HFFc6 (cell line): Measurements from ENCODE around the gene ADGRG6. TPM values are rescaled to one million over a fixed set of nuclear protein-coding genes. Genes with fewer than 3 reads are reported as not detected.
"Not testable (repeated sequence)": the region's sequence is repeated elsewhere in the genome, so short reads cannot be mapped to it uniquely, and the experiment has no call there.

Source experiments
- DNase-seq: peaks from one replicate; pipeline ENCODE4 v3.0.0-alpha.2; 2018
- H3K27ac Mint-ChIP-seq: 2 replicates; pipeline ENCODE4 v1.8.0; 2020; ENCODE audit warnings: mild to moderate bottlenecking, mixed read lengths
- H3K27me3 Mint-ChIP-seq: 2 replicates; pipeline ENCODE4 v1.8.0; 2021; ENCODE audit warnings: mild to moderate bottlenecking, moderate library complexity, mixed read lengths; ENCODE audit not compliant: insufficient read depth
- H3K36me3 Mint-ChIP-seq: 2 replicates; pipeline ENCODE4 v1.8.0; 2021; ENCODE audit warnings: low read depth, mixed read lengths
- H3K4me1 Mint-ChIP-seq: 2 replicates; pipeline ENCODE4 v1.8.0; 2020; ENCODE audit warnings: low read depth, mixed read lengths
- H3K4me3 Mint-ChIP-seq: 2 replicates; pipeline ENCODE4 v1.8.0; 2020; ENCODE audit warnings: mild to moderate bottlenecking, moderate library complexity, mixed read lengths
- H3K9me3 Mint-ChIP-seq: 2 replicates; pipeline ENCODE4 v1.8.0; 2020; ENCODE audit warnings: mild to moderate bottlenecking, mixed read lengths
- CTCF ChIP-seq: fragments of 200-600 bp; sonication (generic); IDR thresholded peaks from 2 replicates; pipeline ENCODE4 v1.5.0; 2021; ENCODE audit warnings: antibody characterized with exemption, mild to moderate bottlenecking
- total RNA-seq, 6 experiments: library from RNA; stranded (reverse); fragmentation: NEBNext Ultra II Directional; extraction: Animal tissue kit (Norgen Biotek cat#: 25700); gene quantifications; 2 replicates in 1 of 6; 3 replicates in 5 of 6; pipeline ENCODE4 v1.2.3, GENCODE V29; 2021

Gene ADGRG6
- total RNA-seq, 6 experiments from 2014 or later = 27.4 to 73.2 (median 29.7) TPM

- Mint-ChIP-seq H3K36me3 (peaks cover 9% of the 10 kb centered on the region), H3K9me3 (peaks cover 5% of the 10 kb centered on the region; the same call in 1 of the 2 replicates), H3K27ac (no peak overlapping the region), H3K4me3 (no peak overlapping the region; the same call in 1 of the 2 replicates), H3K4me1 (peaks cover 52% of the 10 kb centered on the region), H3K27me3 (no peaks in the 10 kb centered on the region)
- DNase-seq = no peak
- TF ChIP-seq CTCF = no peak
Observed at GRCh38 chr6:142342986-142343385, 41.2 kb downstream of the ADGRG6 start.

DNA sequence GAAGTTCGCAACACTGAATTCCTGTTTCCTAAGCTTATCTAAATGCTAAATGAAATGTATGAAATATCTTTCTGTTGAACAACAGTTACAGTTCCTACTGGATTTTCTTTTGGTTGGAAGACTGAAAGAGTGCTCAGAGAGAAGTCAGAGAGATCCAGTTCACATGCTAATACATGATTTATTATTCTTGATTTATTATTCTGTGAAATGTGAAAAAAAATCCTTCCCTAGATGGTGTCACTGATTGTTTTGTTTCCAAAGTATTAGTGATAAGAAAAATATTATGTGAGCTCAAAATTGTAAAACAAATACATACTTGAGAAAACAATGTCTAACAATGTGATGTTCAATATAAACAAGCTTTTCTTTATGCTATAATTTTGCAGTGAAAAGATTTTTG, 42.1 kb downstream of the ADGRG6 start:
- Mint-ChIP-seq H3K4me3 (no peak overlapping the region), H3K4me1 (peaks cover 56% of the 10 kb centered on the region), H3K36me3 (peaks cover 12% of the 10 kb centered on the region), H3K9me3 (peaks cover 5% of the 10 kb centered on the region; the same call in 1 of the 2 replicates), H3K27ac (peak overlapping the region; percentile 75; the same call in 1 of the 2 replicates), H3K27me3 (no peaks in the 10 kb centered on the region)
- no peak for TF ChIP-seq CTCF
- no peak for DNase-seq

DNA sequence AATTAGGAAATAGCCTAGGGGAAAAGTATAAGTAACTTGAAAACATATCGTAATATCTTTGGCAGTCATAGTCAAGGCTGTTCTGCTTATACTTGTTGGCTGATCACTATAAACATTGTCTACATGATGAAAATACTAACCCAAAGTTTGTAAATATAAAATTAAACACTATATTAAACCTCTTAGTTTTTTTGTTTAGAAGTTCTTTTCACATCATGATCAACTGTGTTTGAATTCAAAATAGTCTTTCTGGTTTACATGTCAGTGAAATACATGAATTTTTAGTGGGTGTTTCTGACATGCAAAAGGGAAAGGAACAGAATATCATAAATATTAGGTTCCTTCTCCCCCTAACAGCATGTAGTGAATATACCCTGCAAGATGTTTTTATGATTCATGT, 43.5 kb downstream of the ADGRG6 start:
- TF ChIP-seq CTCF = no peak
- Mint-ChIP-seq H3K27ac (peak overlapping the region; percentile 75), H3K36me3 (peaks cover 15% of the 10 kb centered on the region), H3K4me1 (peaks cover 59% of the 10 kb centered on the region), H3K9me3 (peaks cover 5% of the 10 kb centered on the region; the same call in 1 of the 2 replicates), H3K4me3 (peak overlapping the region; percentile 59), H3K27me3 (no peaks in the 10 kb centered on the region)
- no peak for DNase-seq

DNA sequence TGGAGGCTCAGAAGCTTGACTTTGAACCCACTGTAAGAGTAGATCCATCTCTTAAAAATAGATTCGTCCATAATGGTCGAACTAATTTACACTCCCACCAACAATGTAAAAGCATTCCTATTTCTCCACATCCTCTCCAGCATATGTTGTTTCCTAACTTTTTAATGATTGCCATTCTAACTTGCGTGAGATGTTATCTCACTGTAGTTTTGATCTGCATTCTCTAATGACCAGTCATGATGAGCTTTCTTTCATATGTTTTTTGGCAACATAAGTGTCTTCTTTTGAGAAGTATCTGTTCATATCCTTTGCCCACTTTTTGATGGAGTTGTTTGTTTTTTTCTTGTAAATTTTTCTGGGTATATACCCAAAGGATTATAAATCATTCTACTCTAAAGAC, 44.4 kb downstream of the ADGRG6 start:
- peak overlapping the region; percentile 49 for H3K4me3 Mint-ChIP-seq

DNA sequence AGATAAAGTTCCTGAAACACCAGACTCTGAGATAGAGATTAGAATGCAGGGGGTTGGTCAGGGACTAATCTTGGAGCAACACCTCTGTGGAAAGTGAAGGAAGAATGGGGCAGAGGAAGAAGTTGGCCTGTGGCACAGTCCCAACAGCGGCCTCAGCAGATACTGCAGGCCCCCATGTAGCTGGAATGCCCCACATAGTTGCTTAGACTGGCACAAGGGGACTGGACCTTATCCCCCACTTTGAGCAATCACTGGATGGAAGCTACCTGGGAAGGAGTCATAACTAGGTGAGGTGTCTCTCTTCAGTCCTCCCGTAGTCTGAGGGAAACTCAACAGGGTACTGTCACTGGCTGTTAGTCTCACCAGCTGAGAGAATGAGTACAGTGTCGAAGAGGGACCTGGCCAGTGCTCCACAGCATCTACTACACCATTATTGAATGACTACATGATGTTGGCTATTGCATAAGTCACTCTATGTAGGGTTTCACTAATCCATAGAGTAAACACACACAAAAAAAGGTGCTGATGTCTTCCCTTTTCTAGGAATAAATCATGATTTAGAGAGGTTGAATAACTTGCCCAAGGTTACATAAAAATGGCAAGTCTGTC, 47.5 kb downstream of the ADGRG6 start:
- H3K27me3 Mint-ChIP-seq = no peaks in the 10 kb centered on the region
- H3K9me3 Mint-ChIP-seq = peaks cover 17% of the 10 kb centered on the region
- H3K36me3 Mint-ChIP-seq = peaks cover 35% of the 10 kb centered on the region
- no peak for TF ChIP-seq CTCF
- peaks cover 38% of the 10 kb centered on the region for H3K4me1 Mint-ChIP-seq
- H3K27ac Mint-ChIP-seq = no peak overlapping the region
- no peak for DNase-seq
- H3K4me3 Mint-ChIP-seq = no peak overlapping the region

More for the DNA sequence above, 44.4 kb downstream of the ADGRG6 start:
- Mint-ChIP-seq H3K27ac (peak overlapping the region; percentile 75), H3K4me1 (peaks cover 53% of the 10 kb centered on the region), H3K36me3 (peaks cover 24% of the 10 kb centered on the region), H3K9me3 (peaks cover 13% of the 10 kb centered on the region)
- DNase-seq = peak; percentile 64
- H3K27me3 Mint-ChIP-seq = not testable (repeated sequence)

DNA sequence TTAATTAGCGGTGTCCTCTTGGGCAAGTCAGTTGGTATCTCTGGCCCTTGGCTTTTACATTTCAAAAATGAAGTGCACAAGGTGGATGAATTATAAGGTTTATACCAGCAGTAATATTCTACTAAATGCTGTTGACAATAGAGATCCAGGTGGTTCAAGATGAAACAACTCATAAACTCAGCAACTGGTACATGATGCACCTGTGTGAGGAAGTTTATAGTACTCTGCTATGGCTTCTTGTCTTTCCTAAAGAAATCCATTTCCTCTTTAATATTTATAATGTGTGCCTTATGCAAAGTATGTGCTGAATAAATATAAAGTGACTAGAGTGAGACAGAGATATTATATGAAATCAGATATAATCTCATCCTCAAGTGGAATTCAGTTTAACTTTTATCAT, 48.5 kb downstream of the ADGRG6 start:
- no peak for TF ChIP-seq CTCF
- no peak for DNase-seq
- Mint-ChIP-seq H3K9me3 (peaks cover 17% of the 10 kb centered on the region), H3K4me1 (peaks cover 28% of the 10 kb centered on the region), H3K27ac (no peak overlapping the region), H3K36me3 (peaks cover 35% of the 10 kb centered on the region), H3K27me3 (no peaks in the 10 kb centered on the region), H3K4me3 (no peak overlapping the region)
